ENCODE measurements around the gene EFCAB8. TPM values are rescaled to one million over a fixed set of nuclear protein-coding genes. Genes with fewer than 3 reads are reported as not detected.

EFCAB8 gene
- total RNA-seq, 1 donor from 2014 or later = not detected

GRCh38 chr20:32883081-32883480 is 24.4 kb downstream of the EFCAB8 start:
- H3K9me3 ChIP-seq = no peaks in the 10 kb centered on the region

GRCh38 chr20:32885185-32885584 is 26.5 kb downstream of the EFCAB8 start:
- intact Hi-C loops (cut with DNase I) = no loop called here

More at GRCh38 chr20:32883081-32883480, 24.4 kb downstream of the EFCAB8 start:
- no peaks in the 10 kb centered on the region for H3K36me3 ChIP-seq
- no peaks in the 10 kb centered on the region for H3K27me3 ChIP-seq
- H3K4me1 ChIP-seq = no peaks in the 10 kb centered on the region
- no peak for TF ChIP-seq POLR2AphosphoS5 (IDR thresholded peaks at IDR 0.05; ENCODE audit: insufficient read depth in 1 of 2, low read depth in 1 of 2)
- no peak for TF ChIP-seq CTCF (IDR thresholded peaks at IDR 0.05)
- no peak for TF ChIP-seq POLR2A (IDR thresholded peaks at IDR 0.05)
- no peak for DNase-seq (ENCODE audit: extremely low spot score in 2 of 2)
- intact Hi-C loops (cut with DNase I) = no loop called here
- H3K4me3 ChIP-seq = no peak overlapping the region
- H3K27ac ChIP-seq = no peak overlapping the region

GRCh38 chr20:32885952-32886351 is 27.2 kb downstream of the EFCAB8 start:
- TF ChIP-seq POLR2AphosphoS5 (IDR thresholded peaks at IDR 0.05; ENCODE audit: insufficient read depth in 1 of 2, low read depth in 1 of 2) (no peak), CTCF (IDR thresholded peaks at IDR 0.05) (no peak), POLR2A (IDR thresholded peaks at IDR 0.05) (no peak)
- Histone ChIP-seq H3K4me3 (no peak overlapping the region), H3K9me3 (no peaks in the 10 kb centered on the region), H3K36me3 (no peaks in the 10 kb centered on the region), H3K27ac (no peak overlapping the region), H3K27me3 (no peaks in the 10 kb centered on the region), H3K4me1 (no peaks in the 10 kb centered on the region)
- intact Hi-C loops (cut with DNase I) = no loop called here
- no peak for DNase-seq (ENCODE audit: extremely low spot score in 2 of 2)

More at GRCh38 chr20:32885185-32885584, 26.5 kb downstream of the EFCAB8 start:
- Histone ChIP-seq H3K4me3 (no peak overlapping the region), H3K9me3 (no peaks in the 10 kb centered on the region), H3K27me3 (no peaks in the 10 kb centered on the region), H3K27ac (no peak overlapping the region), H3K4me1 (no peaks in the 10 kb centered on the region), H3K36me3 (no peaks in the 10 kb centered on the region)
- TF ChIP-seq CTCF (IDR thresholded peaks at IDR 0.05) (no peak), POLR2AphosphoS5 (IDR thresholded peaks at IDR 0.05; ENCODE audit: insufficient read depth in 1 of 2, low read depth in 1 of 2) (no peak), POLR2A (IDR thresholded peaks at IDR 0.05) (no peak)
- DNase-seq (ENCODE audit: extremely low spot score in 2 of 2) = no peak

- DNase-seq (ENCODE audit: extremely low spot score in 2 of 2) = no peak
- intact Hi-C loops (cut with DNase I) = no loop called here
- TF ChIP-seq CTCF (IDR thresholded peaks at IDR 0.05) (no peak), POLR2AphosphoS5 (IDR thresholded peaks at IDR 0.05; ENCODE audit: insufficient read depth in 1 of 2, low read depth in 1 of 2) (no peak), POLR2A (IDR thresholded peaks at IDR 0.05) (no peak)
Measured at GRCh38 chr20:32886652-32887051, 27.9 kb downstream of the EFCAB8 start.

GRCh38 chr20:32887492-32887891 is 28.8 kb downstream of the EFCAB8 start:
- no peaks in the 10 kb centered on the region for H3K36me3 ChIP-seq
- no peaks in the 10 kb centered on the region for H3K27me3 ChIP-seq
- H3K9me3 ChIP-seq = no peaks in the 10 kb centered on the region
- H3K27ac ChIP-seq = no peak overlapping the region
- no peak for DNase-seq (ENCODE audit: extremely low spot score in 2 of 2)
- no peaks in the 10 kb centered on the region for H3K4me1 ChIP-seq
- intact Hi-C loops (cut with DNase I) = no loop called here
- no peak overlapping the region for H3K4me3 ChIP-seq
- TF ChIP-seq POLR2A (IDR thresholded peaks at IDR 0.05) (no peak), POLR2AphosphoS5 (IDR thresholded peaks at IDR 0.05; ENCODE audit: insufficient read depth in 1 of 2, low read depth in 1 of 2) (no peak), CTCF (IDR thresholded peaks at IDR 0.05) (no peak)

More at GRCh38 chr20:32886652-32887051, 27.9 kb downstream of the EFCAB8 start:
- Histone ChIP-seq H3K27me3 (no peaks in the 10 kb centered on the region), H3K4me3 (no peak overlapping the region), H3K4me1 (no peaks in the 10 kb centered on the region), H3K9me3 (no peaks in the 10 kb centered on the region), H3K36me3 (no peaks in the 10 kb centered on the region), H3K27ac (no peak overlapping the region)

Data from vagina (tissue), 2 donors.